Astrocyte of the hippocampus (primary cell): ENCODE measurements around the gene CENATAC.
"Not testable (repeated sequence)": the region's sequence is repeated elsewhere in the genome, so short reads cannot be mapped to it uniquely, and the experiment has no call there.

ENCODE experiments used
- DNase-seq: peaks from one replicate; pipeline ENCODE4 v3.0.0; 2011; ENCODE audit warnings: low read depth, low spot score

CENATAC gene

DNA sequence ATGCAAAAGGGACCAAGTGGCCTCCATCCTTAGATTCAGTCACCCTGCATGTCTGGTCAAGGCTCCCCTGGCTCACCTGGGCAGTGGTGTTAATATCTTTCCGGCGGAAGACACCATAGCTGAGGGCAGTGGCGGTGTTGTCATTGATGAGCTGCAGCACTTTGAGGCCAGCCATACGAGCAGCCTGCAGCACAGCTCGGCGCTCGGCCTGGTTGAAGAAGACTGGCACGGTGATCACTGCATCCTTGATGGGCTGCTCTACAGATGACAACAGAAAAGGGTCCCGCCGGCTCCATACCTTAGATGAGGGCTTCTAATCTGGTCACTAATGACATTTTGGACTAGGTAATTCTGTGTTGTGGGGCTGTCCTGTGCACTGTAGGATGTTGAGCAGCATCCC, 56.5 kb downstream of the CENATAC start:
- DNase-seq, result no peak

DNA sequence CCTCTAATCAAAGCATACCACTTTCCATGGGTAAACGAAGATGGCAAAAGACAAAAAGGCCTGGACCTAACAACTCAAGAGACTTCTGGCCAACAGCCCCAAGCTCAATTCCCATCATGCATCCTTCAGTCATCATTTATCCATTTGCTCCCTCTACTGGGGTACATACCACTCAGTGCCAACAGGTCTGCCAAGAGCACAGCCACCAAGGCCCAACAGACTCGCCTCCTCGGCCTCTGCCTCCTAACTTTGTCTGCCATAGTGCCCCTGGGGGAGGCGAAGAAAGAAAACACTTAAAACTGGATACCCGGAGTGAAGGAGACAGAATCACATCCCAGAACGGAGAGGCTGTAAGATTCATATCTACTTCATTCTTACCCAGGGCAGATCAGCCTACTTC, 58.0 kb downstream of the CENATAC start:
- DNase-seq, result peak; percentile 43

DNA sequence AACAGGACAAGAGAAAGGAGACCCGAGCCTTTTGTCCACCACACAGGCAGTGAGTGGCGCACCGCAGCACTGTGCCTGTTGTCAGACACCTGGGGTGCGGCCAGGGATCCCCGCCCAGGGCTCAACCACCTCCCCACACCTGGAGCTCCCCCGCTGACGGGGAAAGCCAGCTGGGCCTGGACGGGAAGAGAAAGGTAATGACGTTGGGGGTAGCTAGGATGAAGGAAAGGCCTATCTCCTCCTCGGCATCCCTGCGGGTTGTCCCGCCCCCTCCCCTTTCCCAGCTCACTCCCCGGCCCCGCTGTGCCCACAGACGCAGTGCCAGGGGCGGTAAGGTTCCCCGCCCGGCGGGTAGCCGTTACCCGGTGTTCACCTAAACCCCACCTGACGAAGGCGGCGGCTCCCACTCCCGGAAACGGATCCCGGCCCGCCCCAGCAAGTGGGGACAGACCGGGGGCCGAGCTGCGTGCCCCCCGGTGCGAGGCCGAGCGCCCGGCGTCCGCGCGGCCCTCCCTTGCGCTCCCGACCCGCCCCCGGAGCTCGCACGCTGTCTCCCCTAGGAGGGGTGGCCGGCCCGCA, 58.6 kb downstream of the CENATAC start:
- peak; percentile 38 for DNase-seq

DNA sequence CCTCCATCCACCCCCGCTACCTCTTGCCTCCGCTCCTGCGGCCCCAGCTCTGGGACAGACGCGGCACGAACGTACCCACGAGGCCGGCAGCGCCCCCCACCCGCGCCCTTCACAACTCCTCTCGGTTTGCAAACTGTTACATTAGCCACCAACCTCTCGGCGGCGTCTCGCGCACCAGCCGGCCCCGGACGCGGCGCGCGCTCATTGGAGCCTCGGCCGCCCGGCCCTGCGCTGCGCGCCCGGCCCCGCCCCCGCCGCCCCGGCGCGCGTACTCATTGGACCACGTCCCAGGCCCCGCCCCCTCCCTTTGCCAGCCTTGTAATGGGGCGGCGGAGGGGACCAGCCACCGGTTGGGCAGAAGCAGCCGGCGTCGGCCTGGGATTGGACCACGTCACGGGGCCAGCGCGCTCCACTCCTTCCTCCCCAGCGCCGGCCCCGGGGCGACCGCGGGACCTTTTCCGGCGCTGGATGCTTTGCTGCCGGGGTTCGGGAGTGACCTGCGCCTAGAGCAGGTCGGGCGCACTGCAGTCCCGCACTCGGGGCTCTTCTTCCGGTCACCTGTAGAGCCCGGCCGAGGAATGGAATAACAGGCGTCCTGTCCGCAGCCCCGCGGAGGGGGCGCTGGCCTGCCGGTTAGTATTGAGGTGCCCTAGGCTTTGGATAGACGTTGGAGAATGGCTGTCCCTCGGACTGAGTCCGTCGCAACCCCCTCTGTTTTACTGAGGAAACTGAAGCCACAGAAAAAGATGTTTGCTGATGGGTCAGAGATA, 59.2 kb downstream of the CENATAC start, which contains the start of gene HYOU1:
HYOU1 (minus strand) TSS at position 206 of the 770 bp plus-strand sequence. CDS start 1,045 bp downstream, outside the sequence.
- DNase-seq, result peak; percentile 99

DNA sequence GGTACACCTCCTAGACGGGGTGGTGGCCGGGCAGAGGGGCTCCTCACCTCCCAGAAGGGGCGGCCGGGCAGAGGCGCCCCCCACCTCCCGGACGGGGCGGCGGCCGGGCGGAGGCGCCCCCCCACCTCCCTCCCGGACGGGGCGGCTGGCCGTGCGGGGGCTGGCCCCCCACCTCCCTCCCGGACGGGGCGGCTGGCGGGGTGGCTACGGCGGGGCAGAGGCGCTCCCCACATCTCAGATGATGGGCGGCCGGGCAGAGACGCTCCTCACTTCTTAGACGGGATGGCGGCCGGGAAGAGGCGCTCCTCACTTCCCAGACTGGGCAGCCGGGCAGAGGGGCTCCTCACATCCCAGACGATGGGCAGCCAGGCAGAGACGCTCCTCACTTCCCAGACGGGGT, 61.2 kb downstream of the CENATAC start:
- DNase-seq, result not testable (repeated sequence)

DNA sequence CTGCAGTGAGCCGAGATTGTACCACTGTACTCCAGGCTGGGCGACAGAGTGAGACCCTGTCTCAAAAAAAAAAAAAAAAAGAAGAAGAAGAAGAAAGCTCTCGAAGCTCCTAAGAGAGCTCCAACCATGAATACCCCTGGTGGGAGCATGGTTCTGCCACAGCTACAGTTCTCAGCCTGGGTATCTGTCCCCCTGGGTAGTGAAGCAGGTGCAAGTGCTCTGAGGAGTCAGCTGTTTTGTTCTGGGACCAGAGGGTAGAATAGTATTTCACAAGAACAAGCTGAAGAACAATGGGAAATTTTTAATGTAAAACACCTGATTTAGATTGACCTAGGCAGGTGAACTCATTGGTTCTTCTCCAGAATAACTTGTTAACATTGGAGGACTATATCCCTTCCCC, 63.3 kb downstream of the CENATAC start:
- no peak for DNase-seq

DNA sequence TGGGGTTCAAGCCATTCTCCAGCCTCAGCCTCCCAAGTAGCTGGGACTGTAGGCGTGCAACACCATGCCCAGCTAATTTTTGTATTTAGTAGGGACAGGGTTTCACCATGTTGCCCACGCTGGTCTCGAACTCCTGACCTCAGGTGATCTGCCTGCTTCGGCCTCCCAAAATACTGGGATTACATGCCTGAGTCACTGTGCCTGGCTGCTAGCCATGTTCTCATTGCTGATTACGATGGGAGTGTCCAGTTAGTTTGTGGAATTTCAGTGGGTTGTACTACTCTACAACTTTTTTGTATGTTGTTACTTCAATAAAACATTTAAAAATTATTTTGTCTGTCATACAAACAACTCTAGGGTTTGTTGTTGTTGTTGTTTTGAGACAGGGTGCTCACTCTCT, 64.8 kb downstream of the CENATAC start:
- peak; percentile 59 for DNase-seq

DNA sequence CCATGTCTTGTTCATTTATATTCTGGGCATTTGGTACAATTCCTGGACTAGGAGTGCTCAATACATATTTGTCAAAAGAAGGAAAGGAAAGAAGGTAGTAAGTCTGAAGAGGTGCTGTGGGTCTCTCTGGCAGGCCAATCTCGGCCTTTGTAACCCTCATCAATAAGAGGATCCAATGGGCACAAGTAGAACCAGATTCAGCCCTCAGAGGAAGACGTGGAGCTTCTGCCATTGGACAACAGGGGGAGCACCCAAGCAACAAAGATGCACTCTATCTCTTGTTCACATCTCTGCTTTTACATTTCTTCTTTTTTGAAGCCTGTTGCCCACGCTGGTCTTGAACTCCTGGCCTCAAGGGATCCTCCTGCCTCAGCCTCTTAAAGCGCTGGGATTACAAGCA, 67.4 kb downstream of the CENATAC start:
- DNase-seq, result no peak
